Vagina (tissue), 2 donors: Measurements from ENCODE around the gene WDR6. TPM values are rescaled to one million over a fixed set of nuclear protein-coding genes. Genes with fewer than 3 reads are reported as not detected.

Experiments used
- DNase-seq, 2 donors: peaks; one replicate each; pipeline ENCODE4 v3.0.0-alpha.2; 2017; ENCODE audit errors: extremely low spot score in 2 of 2
- H3K27ac ChIP-seq: fragments of 200-600 bp; sonication (generic); one replicate; pipeline ENCODE4 v1.5.1; 2019
- H3K27me3 ChIP-seq: fragments of 200-600 bp; sonication (generic); one replicate; pipeline ENCODE4 v1.5.1; 2019
- H3K36me3 ChIP-seq, 2 donors: fragments of 200-600 bp; sonication (generic); one replicate each; pipeline ENCODE4 v1.5.1; 2017 to 2019
- H3K4me1 ChIP-seq: fragments of 200-600 bp; sonication (generic); one replicate; pipeline ENCODE4 v1.5.1; 2019
- H3K4me3 ChIP-seq, 2 donors: fragments of 200-600 bp; sonication (generic); 1 replicate in 1 of 2; 2 replicates in 1 of 2; pipeline ENCODE4 v1.5.1; 2016 to 2019
- H3K9me3 ChIP-seq: fragments of 200-600 bp; sonication (generic); one replicate; pipeline ENCODE4 v1.5.1; 2019
- CTCF ChIP-seq, 3 experiments: fragments of 450-650 bp in 2 of 3; fragments of 200-600 bp in 1 of 3; sonication (generic) in 1 of 3; IDR thresholded peaks; one replicate each; pipeline ENCODE4 v1.5.1; 2017 to 2019; ENCODE audit warnings: antibody characterized with exemption in 3 of 3, mild to moderate bottlenecking in 2 of 3, moderate library complexity in 2 of 3
- POLR2A ChIP-seq, 2 donors: fragments of 450-650 bp; IDR thresholded peaks; one replicate each; pipeline ENCODE4 v1.6.1; 2017; ENCODE audit warnings: antibody characterized with exemption in 2 of 2, mild to moderate bottlenecking in 2 of 2, moderate library complexity in 2 of 2
- POLR2AphosphoS5 ChIP-seq, 2 donors: sonication (generic); formaldehyde crosslinking; IDR thresholded peaks; one replicate each; pipeline ENCODE4 v1.9.0; 2017; ENCODE audit warnings: antibody characterized with exemption in 2 of 2, mild to moderate bottlenecking in 2 of 2, low read depth in 1 of 2; ENCODE audit not compliant: insufficient read depth in 1 of 2
- intact Hi-C: fragments of 100-400 bp; cut with DNase I; formaldehyde crosslinking; loops from one replicate; pipeline ENCODE4 v1.15.1; 2023
- total RNA-seq: library from RNA; depleted of rRNA; stranded (reverse); fragments of >200 nt; gene quantifications from one replicate; pipeline ENCODE4 v1.2.3, GENCODE V29; 2016

Gene WDR6
- total RNA-seq, 1 donor from 2014 or later: 109 TPM

- Histone ChIP-seq H3K27me3 (no peaks in the 10 kb centered on the region), H3K9me3 (no peaks in the 10 kb centered on the region), H3K36me3 (peaks cover 0 to 9% of the 10 kb centered on the region in 2 donors), H3K27ac (no peak overlapping the region), H3K4me1 (no peaks in the 10 kb centered on the region), H3K4me3 (no peak overlapping the region)
- TF ChIP-seq POLR2AphosphoS5 (IDR thresholded peaks at IDR 0.05; ENCODE audit: insufficient read depth in 1 of 2, low read depth in 1 of 2) (no peak), CTCF (IDR thresholded peaks at IDR 0.05) (no peak), POLR2A (IDR thresholded peaks at IDR 0.05) (no peak)
- DNase-seq: no peak
- intact Hi-C loops: no loop called here
Measured at GRCh38 chr3:48997714-48998637, 9.2 kb upstream of the WDR6 start.

GRCh38 chr3:48999085-48999858, 7.9 kb upstream of the WDR6 start:
- intact Hi-C loops: no loop called here
- H3K36me3 ChIP-seq: peaks cover 0 to 9% of the 10 kb centered on the region in 2 donors
- no peak overlapping the region for H3K27ac ChIP-seq

GRCh38 chr3:49001155-49001554, 6.0 kb upstream of the WDR6 start:
- no peaks in the 10 kb centered on the region for H3K9me3 ChIP-seq
- intact Hi-C loops: no loop called here
- TF ChIP-seq CTCF (IDR thresholded peaks at IDR 0.05) (no peak), POLR2AphosphoS5 (IDR thresholded peaks at IDR 0.05; ENCODE audit: insufficient read depth in 1 of 2, low read depth in 1 of 2) (no peak), POLR2A (IDR thresholded peaks at IDR 0.05) (no peak)
- H3K36me3 ChIP-seq: peaks cover 0 to 9% of the 10 kb centered on the region in 2 donors
- DNase-seq: no peak
- no peak overlapping the region for H3K4me3 ChIP-seq
- H3K27ac ChIP-seq: no peak overlapping the region
- no peaks in the 10 kb centered on the region for H3K27me3 ChIP-seq
- peaks cover 2% of the 10 kb centered on the region for H3K4me1 ChIP-seq

More at GRCh38 chr3:48999085-48999858, 7.9 kb upstream of the WDR6 start:
- TF ChIP-seq CTCF (IDR thresholded peaks at IDR 0.05): no peak
- no peak for TF ChIP-seq POLR2AphosphoS5 (IDR thresholded peaks at IDR 0.05; ENCODE audit: insufficient read depth in 1 of 2, low read depth in 1 of 2)
- no peak for TF ChIP-seq POLR2A (IDR thresholded peaks at IDR 0.05)
- no peaks in the 10 kb centered on the region for H3K9me3 ChIP-seq
- H3K27me3 ChIP-seq: no peaks in the 10 kb centered on the region
- no peak overlapping the region for H3K4me3 ChIP-seq
- no peaks in the 10 kb centered on the region for H3K4me1 ChIP-seq
- DNase-seq: no peak

- H3K27me3 ChIP-seq: no peaks in the 10 kb centered on the region
- intact Hi-C loops: loop anchor here (5.0 kb wide), 1 partner anchor 88 kb away; the partner anchor contains the start of gene QRICH1
- no peak overlapping the region for H3K27ac ChIP-seq
- TF ChIP-seq CTCF (IDR thresholded peaks at IDR 0.05) (no peak), POLR2AphosphoS5 (IDR thresholded peaks at IDR 0.05; ENCODE audit: insufficient read depth in 1 of 2, low read depth in 1 of 2) (no peak), POLR2A (IDR thresholded peaks at IDR 0.05) (no peak)
- DNase-seq: no peak
- no peaks in the 10 kb centered on the region for H3K36me3 ChIP-seq
- no peak overlapping the region for H3K4me3 ChIP-seq
- H3K9me3 ChIP-seq: no peaks in the 10 kb centered on the region
- peaks cover 18% of the 10 kb centered on the region for H3K4me1 ChIP-seq
Measured at GRCh38 chr3:49004352-49005302, 2.6 kb upstream of the WDR6 start.
